SK-N-SH treated with all-trans-retinoic acid at 6 μM for 48 hours (cell line): ENCODE measurements around the gene AKR7A3.
A peak's percentile ranks its signal among the peaks of the same experiment; 100 is the strongest.

Experiments
- ATAC-seq: fragments of 200-7000 bp; cut with Tn5 transposase; 3 replicates; pipeline ENCODE4 v1.9.1; 2020; ENCODE audit warnings: mild to moderate bottlenecking, moderate library complexity
- ARNTL ChIP-seq: fragments of 450-650 bp; formaldehyde crosslinking; IDR thresholded peaks from 2 replicates; pipeline ENCODE4 v1.5.0; 2020; ENCODE audit warnings: low read depth, mild to moderate bottlenecking, moderate library complexity, borderline replicate concordance
- BACH2 ChIP-seq: fragments of 250-450 bp; sonication (Bioruptor Pico); IDR thresholded peaks from 2 replicates; pipeline ENCODE4 v1.9.0; 2021; ENCODE audit warnings: mild to moderate bottlenecking, borderline replicate concordance
- CSDC2 ChIP-seq: fragments of 250-450 bp; sonication (Bioruptor Pico); IDR thresholded peaks from 2 replicates; pipeline ENCODE4 v1.5.0; 2020; ENCODE audit warnings: mild to moderate bottlenecking, moderate library complexity
- CSRNP3 ChIP-seq: fragments of 250-450 bp; sonication (Bioruptor Pico); IDR thresholded peaks from 2 replicates; pipeline ENCODE4 v1.5.1; 2021; ENCODE audit warnings: mild to moderate bottlenecking, moderate library complexity
- ESRRG ChIP-seq: fragments of 250-450 bp; sonication (Bioruptor Pico); IDR thresholded peaks from 2 replicates; pipeline ENCODE4 v1.6.1; 2021; ENCODE audit warnings: mild to moderate bottlenecking
- GLIS3 ChIP-seq: fragments of 250-450 bp; sonication (Bioruptor Pico); IDR thresholded peaks from 2 replicates; pipeline ENCODE4 v1.5.0; 2020; ENCODE audit warnings: mild to moderate bottlenecking, moderate library complexity
- ISL1 ChIP-seq: fragments of 250-450 bp; sonication (Bioruptor Pico); IDR thresholded peaks from 2 replicates; pipeline ENCODE4 v2.1.2; 2022; ENCODE audit warnings: mild to moderate bottlenecking, moderate library complexity
- PPARA ChIP-seq: fragments of 250-450 bp; sonication (Bioruptor Pico); IDR thresholded peaks from 2 replicates; pipeline ENCODE4 v1.5.0; 2020; ENCODE audit warnings: mild to moderate bottlenecking, borderline replicate concordance
- RARB ChIP-seq: fragments of 250-450 bp; sonication (Bioruptor Pico); IDR thresholded peaks from 2 replicates; pipeline ENCODE4 v1.8.0; 2021; ENCODE audit warnings: mild to moderate bottlenecking, moderate library complexity
- SNAI2 ChIP-seq: fragments of 250-450 bp; sonication (Bioruptor Pico); IDR thresholded peaks from 2 replicates; pipeline ENCODE4 v1.5.0; 2020; ENCODE audit warnings: mild to moderate bottlenecking, moderate library complexity
- TSHZ2 ChIP-seq: fragments of 250-450 bp; sonication (Bioruptor Pico); IDR thresholded peaks from 2 replicates; pipeline ENCODE4 v1.5.0; 2020; ENCODE audit warnings: mild to moderate bottlenecking, moderate library complexity
- ZC3H10 ChIP-seq: fragments of 250-450 bp; sonication (Bioruptor Pico); IDR thresholded peaks from 2 replicates; pipeline ENCODE4 v1.5.1; 2021; ENCODE audit warnings: mild to moderate bottlenecking, moderate library complexity
- ZNF565 ChIP-seq: fragments of 450-650 bp; formaldehyde crosslinking; conservative IDR thresholded peaks from 2 replicates; pipeline ENCODE4 v1.5.0; 2020; ENCODE audit warnings: low read depth, mild to moderate bottlenecking, moderate library complexity
- ZNF70 ChIP-seq: fragments of 450-650 bp; formaldehyde crosslinking; IDR thresholded peaks from 2 replicates; pipeline ENCODE4 v1.5.0; 2020; ENCODE audit warnings: mild to moderate bottlenecking, moderate library complexity

AKR7A3 gene

GRCh38 chr1:19313636-19313959, 25.0 kb upstream of the AKR7A3 start (continued):
- no peak for TF ChIP-seq TSHZ2 (CRISPR knock-in tag)
- no peak for TF ChIP-seq ISL1 (CRISPR knock-in tag)

- no peak for ATAC-seq
- TF ChIP-seq CSRNP3 (CRISPR knock-in tag) = no peak
- TF ChIP-seq ZNF70 (CRISPR knock-in tag) = no peak
- no peak for TF ChIP-seq ZNF565 (CRISPR knock-in tag)
- no peak for TF ChIP-seq BACH2
- TF ChIP-seq TSHZ2 (CRISPR knock-in tag) = no peak
- TF ChIP-seq ESRRG (CRISPR knock-in tag) = no peak
- no peak for TF ChIP-seq PPARA
- TF ChIP-seq ARNTL (CRISPR knock-in tag) = no peak
- no peak for TF ChIP-seq CSDC2 (CRISPR knock-in tag)
Measured at GRCh38 chr1:19312782-19313635, 24.4 kb upstream of the AKR7A3 start.

- ATAC-seq = peak; percentile 84
Measured at GRCh38 chr1:19311931-19312781, 23.6 kb upstream of the AKR7A3 start, which contains the start of the genes AKR7A2 and SLC66A1. AKR7A2 (minus strand) TSS chr1:19312144; CDS start chr1:19312124, 20 bp downstream. SLC66A1 (plus strand) TSS chr1:19312326; CDS start chr1:19317678, 5,352 bp downstream.

GRCh38 chr1:19311503-19311930, 22.9 kb upstream of the AKR7A3 start:
- peak; percentile 49 for ATAC-seq
- TF ChIP-seq GLIS3 (CRISPR knock-in tag) (no peak), ZC3H10 (CRISPR knock-in tag) (no peak), RARB (CRISPR knock-in tag) (no peak)
- TF ChIP-seq, all 23 proteins: peak for 0

More at GRCh38 chr1:19311931-19312781, 23.6 kb upstream of the AKR7A3 start, which contains the start of the genes AKR7A2 and SLC66A1:
- TF ChIP-seq ESRRG (CRISPR knock-in tag) (no peak), ARNTL (CRISPR knock-in tag) (no peak)

- no peak for TF ChIP-seq SNAI2 (CRISPR knock-in tag)
- TF ChIP-seq CSDC2 (CRISPR knock-in tag) = no peak
- no peak for TF ChIP-seq ZNF70 (CRISPR knock-in tag)
- TF ChIP-seq, all 23 proteins: peak for 0
- peak; percentile 40 for ATAC-seq
Measured at GRCh38 chr1:19310720-19311502, 22.3 kb upstream of the AKR7A3 start.
